ENCODE data around the gene R3HDM4. TPM values are rescaled to one million over a fixed set of nuclear protein-coding genes. Genes with fewer than 3 reads are reported as not detected.
"Not testable (repeated sequence)": the region's sequence is repeated elsewhere in the genome, so short reads cannot be mapped to it uniquely, and the experiment has no call there.

R3HDM4 gene
- total RNA-seq, 1 experiment from 2014 or later, result 6.2 TPM

DNA sequence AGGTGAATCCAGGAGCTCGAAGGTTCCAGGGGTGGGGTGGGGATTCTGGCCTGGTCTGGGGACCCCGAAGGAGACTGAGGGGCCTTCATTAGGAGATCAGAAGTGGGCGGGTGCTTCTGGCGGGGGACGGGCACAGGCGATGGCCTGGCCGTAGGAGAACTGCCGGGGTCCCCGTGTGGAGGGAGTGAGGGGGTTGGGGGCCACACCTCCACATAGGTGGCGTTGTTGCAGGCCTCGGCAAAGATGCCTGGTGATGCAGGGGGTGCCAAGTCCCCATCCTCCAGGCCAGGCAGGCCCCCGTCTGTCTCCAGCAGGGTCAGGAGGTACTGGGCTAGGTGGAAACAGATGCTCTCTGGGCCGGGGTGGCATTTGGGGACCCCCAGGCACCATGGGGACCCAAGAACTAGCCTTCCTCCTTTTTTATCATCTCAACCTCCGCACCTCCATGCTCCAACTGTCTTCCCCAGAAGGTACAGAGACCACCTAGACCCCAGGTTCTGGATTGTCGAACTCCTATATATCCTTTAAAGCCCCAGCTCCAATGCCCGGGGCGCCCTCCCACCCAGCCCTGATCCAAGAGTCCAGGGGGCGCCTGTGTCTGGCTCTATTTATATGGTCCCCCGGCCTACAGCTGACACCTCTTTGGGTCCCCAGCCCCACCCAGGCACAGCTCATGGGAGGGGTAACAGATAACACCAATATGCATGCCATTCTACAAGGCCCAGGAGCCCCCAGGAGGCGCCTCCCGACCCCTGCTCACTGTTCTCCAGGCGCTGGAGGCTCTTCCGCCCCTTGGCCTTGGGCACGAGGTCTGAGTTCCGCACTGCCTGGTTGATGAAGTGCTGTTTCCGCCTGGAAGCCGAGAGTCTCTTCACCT lies 11.6 kb downstream of the R3HDM4 start:
- no peak for DNase-seq (ENCODE audit: low read depth)
- in situ Hi-C loops (cut with HindIII; ENCODE audit: low pct_unique_long_range_greater_than_20kb, low sequenced_read_pairs), result no loop called here

DNA sequence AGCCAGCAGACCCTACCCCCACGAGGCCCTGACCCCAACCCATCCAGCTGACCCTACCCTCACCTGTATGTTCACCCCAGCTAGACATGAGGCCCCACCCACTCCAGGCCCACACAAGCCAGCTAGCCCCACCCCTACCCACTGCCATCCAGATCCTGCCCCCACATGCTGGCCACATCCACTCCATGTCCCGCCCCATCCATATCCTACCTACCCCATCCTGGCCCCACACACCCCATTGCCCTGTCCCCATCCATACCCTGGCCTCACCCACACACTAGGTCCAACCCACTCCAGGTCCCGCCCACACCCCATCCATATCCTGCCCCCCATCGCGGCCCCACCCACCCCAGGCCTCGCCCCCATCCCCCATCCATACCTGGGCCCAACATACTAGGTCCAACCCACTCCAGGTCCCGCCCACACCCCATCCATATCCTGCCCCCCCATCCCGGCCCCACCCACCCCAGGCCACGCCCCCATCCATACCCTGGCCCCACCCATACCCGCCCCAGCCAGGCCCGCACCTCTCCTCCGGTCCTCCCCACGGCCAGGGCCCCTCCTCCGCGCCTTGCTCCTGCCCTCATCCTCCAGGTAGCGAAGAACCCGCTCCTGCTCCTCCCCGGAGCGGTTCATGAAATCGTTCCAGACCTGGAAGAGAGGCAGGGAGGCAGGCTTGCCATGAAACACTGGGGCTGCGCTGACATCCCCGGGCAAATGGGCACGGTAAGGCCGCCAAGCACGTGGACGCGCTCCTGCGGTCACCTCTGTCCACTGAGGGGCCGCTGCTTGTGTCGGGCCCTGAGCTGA lies 12.5 kb downstream of the R3HDM4 start:
- no peak for DNase-seq (ENCODE audit: low read depth)
- in situ Hi-C loops (cut with HindIII; ENCODE audit: low pct_unique_long_range_greater_than_20kb, low sequenced_read_pairs), result no loop called here

GRCh38 chr19:900043-900301 lies 13.0 kb downstream of the R3HDM4 start:
- in situ Hi-C loops (cut with HindIII; ENCODE audit: low pct_unique_long_range_greater_than_20kb, low sequenced_read_pairs), result no loop called here
- no peak for DNase-seq (ENCODE audit: low read depth)

GRCh38 chr19:899336-900042 lies 13.5 kb downstream of the R3HDM4 start:
- DNase-seq (ENCODE audit: low read depth), result no peak
- in situ Hi-C loops (cut with HindIII; ENCODE audit: low pct_unique_long_range_greater_than_20kb, low sequenced_read_pairs), result no loop called here

DNA sequence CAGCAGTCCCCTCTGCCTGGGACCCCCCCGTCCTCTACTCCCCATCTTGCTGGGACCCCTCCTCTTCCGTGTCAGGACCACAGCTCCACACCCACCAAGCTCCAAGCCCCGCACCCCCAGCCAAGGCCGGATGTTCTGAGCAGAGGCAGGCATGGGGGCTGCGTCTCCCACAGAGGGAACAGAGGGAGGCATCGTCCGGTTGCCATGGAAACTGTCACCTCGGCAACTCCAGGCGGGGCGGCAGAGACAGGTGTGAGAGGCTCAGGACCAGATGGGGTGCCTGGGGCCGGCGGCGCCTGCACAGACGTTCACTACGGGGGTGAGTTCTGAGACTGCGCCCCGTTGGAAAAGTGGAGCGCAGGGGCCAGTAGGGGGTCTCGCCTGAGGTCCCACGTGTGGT lies 14.4 kb downstream of the R3HDM4 start:
- no peak for DNase-seq (ENCODE audit: low read depth)
- in situ Hi-C loops (cut with HindIII; ENCODE audit: low pct_unique_long_range_greater_than_20kb, low sequenced_read_pairs), result no loop called here

GRCh38 chr19:897442-898039 lies 15.5 kb downstream of the R3HDM4 start:
- in situ Hi-C loops (cut with HindIII; ENCODE audit: low pct_unique_long_range_greater_than_20kb, low sequenced_read_pairs), result no loop called here
- no peak for DNase-seq (ENCODE audit: low read depth)

GRCh38 chr19:896999-897398 lies 16.0 kb downstream of the R3HDM4 start:
- no peak for DNase-seq (ENCODE audit: low read depth)
- in situ Hi-C loops (cut with HindIII; ENCODE audit: low pct_unique_long_range_greater_than_20kb, low sequenced_read_pairs), result no loop called here

DNA sequence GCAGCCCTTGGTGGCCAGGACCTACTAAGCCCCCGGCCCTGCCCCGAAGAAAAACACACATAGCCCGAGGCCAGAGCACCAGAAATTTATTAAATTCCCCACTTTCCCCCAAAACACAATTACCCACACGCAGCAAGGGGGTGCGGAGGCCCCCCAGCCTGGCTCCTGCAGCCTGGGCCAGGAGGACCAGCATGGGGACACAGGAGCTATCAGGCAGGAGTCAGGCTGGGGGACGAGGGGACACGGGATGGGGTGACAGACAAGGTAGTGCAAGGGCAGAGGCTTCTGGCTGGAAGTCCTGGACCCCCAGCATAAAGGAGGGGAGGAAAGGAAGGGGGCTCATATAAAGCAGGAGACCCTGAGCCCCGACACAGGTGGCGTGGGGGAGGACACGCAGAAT lies 16.6 kb downstream of the R3HDM4 start:
- in situ Hi-C loops (cut with HindIII; ENCODE audit: low pct_unique_long_range_greater_than_20kb, low sequenced_read_pairs), result no loop called here
- no peak for DNase-seq (ENCODE audit: low read depth)

GRCh38 chr19:892894-893689 lies 19.9 kb downstream of the R3HDM4 start, which contains the start of the genes MED16 and RNU6-9:
MED16 (minus strand) TSS chr19:893187; CDS start chr19:891131, 2,056 bp downstream.
RNU6-9 (plus strand) TSS chr19:893484.
- in situ Hi-C loops (cut with HindIII; ENCODE audit: low pct_unique_long_range_greater_than_20kb, low sequenced_read_pairs), result no loop called here
- peak; percentile 85 for DNase-seq (ENCODE audit: low read depth)

GRCh38 chr19:892243-892893 lies 20.7 kb downstream of the R3HDM4 start:
- no peak for DNase-seq (ENCODE audit: low read depth)
- in situ Hi-C loops (cut with HindIII; ENCODE audit: low pct_unique_long_range_greater_than_20kb, low sequenced_read_pairs), result no loop called here

DNA sequence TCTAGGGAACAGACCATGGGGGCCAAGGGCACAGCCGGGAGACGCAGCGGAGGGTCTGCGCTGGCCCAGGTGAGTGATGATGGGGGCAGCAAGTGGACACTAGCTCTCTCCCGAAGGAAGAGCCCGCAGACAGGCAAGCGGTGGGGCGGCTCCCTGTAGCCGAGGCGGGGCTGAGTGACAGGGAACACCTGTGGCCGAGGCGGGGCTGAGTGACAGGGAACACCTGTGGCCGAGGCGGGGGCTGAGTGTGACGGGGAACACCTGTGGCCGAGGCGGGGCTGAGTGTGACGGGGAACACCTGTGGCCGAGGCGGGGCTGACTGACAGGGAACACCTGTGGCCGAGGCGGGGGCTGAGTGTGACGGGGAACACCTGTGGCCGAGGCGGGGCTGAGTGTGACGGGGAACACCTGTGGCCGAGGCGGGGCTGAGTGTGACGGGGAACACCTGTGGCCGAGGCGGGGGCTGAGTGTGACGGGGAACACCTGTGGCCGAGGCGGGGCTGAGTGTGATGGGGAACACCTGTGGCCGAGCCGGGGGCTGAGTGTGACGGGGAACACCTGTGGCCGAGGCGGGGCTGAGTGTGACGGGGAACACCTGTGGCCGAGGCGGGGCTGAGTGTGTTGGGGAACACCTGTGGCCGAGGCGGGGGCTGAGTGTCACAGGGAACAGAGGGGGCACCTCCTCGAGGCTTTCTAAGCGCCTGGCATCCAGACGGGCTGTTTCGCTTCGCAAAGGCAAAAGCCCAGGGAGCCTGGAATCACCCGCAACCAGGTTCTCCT lies 21.4 kb downstream of the R3HDM4 start:
- in situ Hi-C loops (cut with HindIII; ENCODE audit: low pct_unique_long_range_greater_than_20kb, low sequenced_read_pairs), result not testable (repeated sequence)

GRCh38 chr19:890831-891230 lies 22.2 kb downstream of the R3HDM4 start:
- no peak for DNase-seq (ENCODE audit: low read depth)
- in situ Hi-C loops (cut with HindIII; ENCODE audit: low pct_unique_long_range_greater_than_20kb, low sequenced_read_pairs), result no loop called here

More for the DNA sequence above, 21.4 kb downstream of the R3HDM4 start:
- DNase-seq (ENCODE audit: low read depth), result not testable (repeated sequence)

- DNase-seq (ENCODE audit: low read depth), result no peak
- in situ Hi-C loops (cut with HindIII; ENCODE audit: low pct_unique_long_range_greater_than_20kb, low sequenced_read_pairs), result no loop called here
Observed at GRCh38 chr19:889662-890295, 23.2 kb downstream of the R3HDM4 start.

- in situ Hi-C loops (cut with HindIII; ENCODE audit: low pct_unique_long_range_greater_than_20kb, low sequenced_read_pairs), result no loop called here
- no peak for DNase-seq (ENCODE audit: low read depth)
Observed at GRCh38 chr19:888581-889385, 24.2 kb downstream of the R3HDM4 start.

DNA sequence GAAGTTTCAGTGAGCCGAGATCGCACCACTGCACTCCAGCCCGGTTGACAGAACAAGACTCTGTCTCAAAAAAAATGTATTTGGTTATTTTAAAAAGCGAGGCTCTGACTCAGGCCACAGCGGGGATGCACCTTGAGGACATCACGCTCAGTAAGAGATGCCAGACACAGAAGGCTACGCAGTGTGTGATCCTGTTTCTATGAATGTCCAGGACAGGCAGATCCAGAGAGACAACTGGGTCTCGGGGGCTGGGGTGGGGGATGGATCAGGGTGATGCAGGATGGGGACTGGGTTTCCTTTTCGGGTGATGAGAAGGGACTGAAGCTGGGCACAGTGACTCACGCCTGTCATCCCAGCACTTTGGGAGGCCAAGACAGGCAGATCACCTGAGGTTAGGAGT lies 25.4 kb downstream of the R3HDM4 start:
- in situ Hi-C loops (cut with HindIII; ENCODE audit: low pct_unique_long_range_greater_than_20kb, low sequenced_read_pairs), result no loop called here

More for the DNA sequence above, 25.4 kb downstream of the R3HDM4 start:
- no peak for DNase-seq (ENCODE audit: low read depth)

All from Caki2 (cell line).